Measurements from ENCODE around the gene UNC80. TPM values are rescaled to one million over a fixed set of nuclear protein-coding genes. Genes with fewer than 3 reads are reported as not detected.

UNC80 gene
- polyA plus RNA-seq, 1 experiment, result not detected

GRCh38 chr2:209974576-209974975, 202.9 kb downstream of the UNC80 start:
- TF ChIP-seq, protein P1, sequence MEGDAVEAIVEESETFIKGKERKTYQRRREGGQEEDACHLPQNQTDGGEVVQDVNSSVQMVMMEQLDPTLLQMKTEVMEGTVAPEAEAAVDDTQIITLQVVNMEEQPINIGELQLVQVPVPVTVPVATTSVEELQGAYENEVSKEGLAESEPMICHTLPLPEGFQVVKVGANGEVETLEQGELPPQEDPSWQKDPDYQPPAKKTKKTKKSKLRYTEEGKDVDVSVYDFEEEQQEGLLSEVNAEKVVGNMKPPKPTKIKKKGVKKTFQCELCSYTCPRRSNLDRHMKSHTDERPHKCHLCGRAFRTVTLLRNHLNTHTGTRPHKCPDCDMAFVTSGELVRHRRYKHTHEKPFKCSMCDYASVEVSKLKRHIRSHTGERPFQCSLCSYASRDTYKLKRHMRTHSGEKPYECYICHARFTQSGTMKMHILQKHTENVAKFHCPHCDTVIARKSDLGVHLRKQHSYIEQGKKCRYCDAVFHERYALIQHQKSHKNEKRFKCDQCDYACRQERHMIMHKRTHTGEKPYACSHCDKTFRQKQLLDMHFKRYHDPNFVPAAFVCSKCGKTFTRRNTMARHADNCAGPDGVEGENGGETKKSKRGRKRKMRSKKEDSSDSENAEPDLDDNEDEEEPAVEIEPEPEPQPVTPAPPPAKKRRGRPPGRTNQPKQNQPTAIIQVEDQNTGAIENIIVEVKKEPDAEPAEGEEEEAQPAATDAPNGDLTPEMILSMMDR (IDR thresholded peaks at IDR 0.05; ENCODE audit: low read depth, low read length), result no peak
- DNase-seq (ENCODE audit: low read depth, low spot score), result no peak
- ChIA-PET POLR2A (no interaction called here), CTCF (interaction anchor here (0.5 to 6.7 kb wide), 4 partner anchors 13 to 425 kb away, joined by 3 to 121 read pairs (median 4); no protein-coding TSS in a partner anchor)
- H3K27me3 ChIP-seq (ENCODE audit: control insufficient read depth, insufficient read depth, low read length), result no peaks in the 10 kb centered on the region
- no peaks in the 10 kb centered on the region for H3K9me3 ChIP-seq (ENCODE audit: control insufficient read depth, insufficient read depth, low read length)
- H3K27ac ChIP-seq (ENCODE audit: low read depth, low read length), result no peak overlapping the region
- H3K4me3 ChIP-seq (ENCODE audit: low read depth, low read length), result no peak overlapping the region

DNA sequence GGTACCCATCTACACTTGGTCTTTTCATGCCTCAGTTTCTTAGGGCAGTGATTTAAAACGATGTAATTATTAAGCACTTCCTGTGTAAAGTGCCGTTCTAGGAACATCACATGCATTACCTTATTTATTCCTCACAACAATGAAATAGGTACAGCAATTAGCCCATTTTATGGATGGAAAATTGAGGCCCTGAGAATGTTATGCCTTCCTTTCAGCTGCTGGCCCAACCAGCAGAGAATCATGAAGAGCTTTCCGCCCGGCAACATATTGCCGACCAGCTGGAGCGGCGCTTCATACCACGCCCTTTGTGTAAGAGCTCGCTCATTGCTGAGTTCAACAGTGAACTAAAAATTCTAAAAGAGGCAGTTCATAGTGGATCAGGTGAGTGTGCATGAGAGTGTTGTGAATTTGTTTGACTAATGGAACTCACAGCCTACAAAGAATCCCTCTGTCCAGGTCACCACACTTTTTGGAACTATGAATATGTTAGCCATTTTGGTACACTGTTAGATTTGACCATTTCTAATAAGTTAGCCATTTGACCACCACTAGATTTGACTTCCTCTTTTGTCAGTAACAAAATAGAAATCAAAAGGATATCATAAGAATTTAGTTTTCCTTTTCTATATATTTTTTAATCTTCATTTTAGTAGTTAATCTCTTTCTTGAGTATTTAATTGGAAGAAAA, 205.2 kb downstream of the UNC80 start:
- Histone ChIP-seq H3K27ac (ENCODE audit: low read depth, low read length) (no peak overlapping the region), H3K9me3 (ENCODE audit: control insufficient read depth, insufficient read depth, low read length) (no peaks in the 10 kb centered on the region), H3K27me3 (ENCODE audit: control insufficient read depth, insufficient read depth, low read length) (no peaks in the 10 kb centered on the region), H3K4me3 (ENCODE audit: low read depth, low read length) (no peak overlapping the region)
- POLR2A ChIA-PET, result no interaction called here
- TF ChIP-seq, protein P1 (IDR thresholded peaks at IDR 0.05; ENCODE audit: low read depth, low read length), result no peak
- DNase-seq (ENCODE audit: low read depth, low spot score), result no peak
- CTCF ChIA-PET, result interaction anchor here (0.6 to 6.7 kb wide), 16 partner anchors 8 to 423 kb away, joined by 3 to 121 read pairs (median 4); no protein-coding TSS in a partner anchor

- Histone ChIP-seq H3K27me3 (ENCODE audit: control insufficient read depth, insufficient read depth, low read length) (no peaks in the 10 kb centered on the region), H3K27ac (ENCODE audit: low read depth, low read length) (no peak overlapping the region), H3K9me3 (ENCODE audit: control insufficient read depth, insufficient read depth, low read length) (no peaks in the 10 kb centered on the region), H3K4me3 (ENCODE audit: low read depth, low read length) (no peak overlapping the region)
- POLR2A ChIA-PET, result no interaction called here
- TF ChIP-seq, protein P1 (IDR thresholded peaks at IDR 0.05; ENCODE audit: low read depth, low read length), result peak; percentile 50
- DNase-seq (ENCODE audit: low read depth, low spot score), result peak; percentile 4
- CTCF ChIA-PET, result interaction anchor here (0.6 to 6.7 kb wide), 18 partner anchors 9 to 422 kb away, joined by 3 to 121 read pairs (median 4); no protein-coding TSS in a partner anchor
Observed at GRCh38 chr2:209977386-209978239, 206.0 kb downstream of the UNC80 start.

DNA sequence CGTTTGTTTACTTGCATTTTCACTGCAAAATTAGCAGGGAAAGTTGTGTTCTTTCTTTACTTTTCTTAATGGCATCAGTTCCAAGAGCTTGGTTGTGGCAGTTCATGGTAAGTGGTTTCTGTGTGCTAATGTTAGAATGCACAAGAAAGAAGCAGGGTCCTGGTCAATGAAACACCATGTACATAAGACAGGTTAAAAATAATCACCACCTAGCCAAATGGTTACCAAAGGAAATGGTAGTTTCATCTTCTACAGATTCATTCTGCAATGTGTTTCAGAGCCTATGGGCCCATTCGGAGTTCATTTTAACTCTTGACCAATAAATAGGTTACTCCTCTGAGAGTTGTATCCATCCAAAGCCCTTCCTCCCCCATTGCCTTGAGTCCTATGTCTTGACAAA, 212.7 kb downstream of the UNC80 start:
- POLR2A ChIA-PET, result no interaction called here
- Histone ChIP-seq H3K4me3 (ENCODE audit: low read depth, low read length) (no peak overlapping the region), H3K27ac (ENCODE audit: low read depth, low read length) (no peak overlapping the region), H3K9me3 (ENCODE audit: control insufficient read depth, insufficient read depth, low read length) (no peaks in the 10 kb centered on the region), H3K27me3 (ENCODE audit: control insufficient read depth, insufficient read depth, low read length) (no peaks in the 10 kb centered on the region)
- CTCF ChIA-PET, result interaction anchor here (1.2 to 1.5 kb wide), 2 partner anchors 23 to 211 kb away, joined by 3 to 4 read pairs; no protein-coding TSS in a partner anchor
- TF ChIP-seq, protein P1 (IDR thresholded peaks at IDR 0.05; ENCODE audit: low read depth, low read length), result no peak
- no peak for DNase-seq (ENCODE audit: low read depth, low spot score)

All from AG04450 (cell line).